CD4-positive, alpha-beta T cell treated with Interferon alpha-2 for 1 hour (primary cell): ENCODE measurements around the gene YJEFN3.

ENCODE experiments used
- DNase-seq, 2 donors: peaks; one replicate each; pipeline ENCODE4 v3.0.0-alpha.2; 2020 to 2022

Gene YJEFN3

DNA sequence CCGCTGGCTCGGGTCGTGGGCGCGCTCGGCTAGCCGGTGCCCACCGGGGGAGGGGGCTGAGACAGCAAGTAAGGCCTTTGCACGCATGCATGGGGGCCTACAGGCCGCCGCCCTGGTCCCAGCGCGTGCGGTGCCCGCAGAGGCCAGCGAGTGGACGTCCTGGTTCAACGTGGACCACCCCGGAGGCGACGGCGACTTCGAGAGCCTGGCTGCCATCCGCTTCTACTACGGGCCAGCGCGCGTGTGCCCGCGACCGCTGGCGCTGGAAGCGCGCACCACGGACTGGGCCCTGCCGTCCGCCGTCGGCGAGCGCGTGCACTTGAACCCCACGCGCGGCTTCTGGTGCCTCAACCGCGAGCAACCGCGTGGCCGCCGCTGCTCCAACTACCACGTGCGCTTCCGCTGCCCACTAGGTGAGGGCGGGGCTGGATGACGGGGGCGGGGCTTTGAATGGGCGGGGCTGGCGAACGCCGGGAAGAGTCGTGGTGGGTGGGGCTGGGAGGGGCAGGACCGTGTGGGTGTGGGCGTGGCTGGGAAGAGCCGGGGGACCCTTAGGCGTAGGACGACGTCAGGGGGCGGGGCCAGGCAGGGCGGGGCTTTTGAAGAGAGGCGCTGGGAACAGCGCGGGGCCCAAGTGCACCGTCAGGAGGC lies 11.5 kb downstream of the YJEFN3 start:
- peak; percentile 80 to 83 for DNase-seq

DNA sequence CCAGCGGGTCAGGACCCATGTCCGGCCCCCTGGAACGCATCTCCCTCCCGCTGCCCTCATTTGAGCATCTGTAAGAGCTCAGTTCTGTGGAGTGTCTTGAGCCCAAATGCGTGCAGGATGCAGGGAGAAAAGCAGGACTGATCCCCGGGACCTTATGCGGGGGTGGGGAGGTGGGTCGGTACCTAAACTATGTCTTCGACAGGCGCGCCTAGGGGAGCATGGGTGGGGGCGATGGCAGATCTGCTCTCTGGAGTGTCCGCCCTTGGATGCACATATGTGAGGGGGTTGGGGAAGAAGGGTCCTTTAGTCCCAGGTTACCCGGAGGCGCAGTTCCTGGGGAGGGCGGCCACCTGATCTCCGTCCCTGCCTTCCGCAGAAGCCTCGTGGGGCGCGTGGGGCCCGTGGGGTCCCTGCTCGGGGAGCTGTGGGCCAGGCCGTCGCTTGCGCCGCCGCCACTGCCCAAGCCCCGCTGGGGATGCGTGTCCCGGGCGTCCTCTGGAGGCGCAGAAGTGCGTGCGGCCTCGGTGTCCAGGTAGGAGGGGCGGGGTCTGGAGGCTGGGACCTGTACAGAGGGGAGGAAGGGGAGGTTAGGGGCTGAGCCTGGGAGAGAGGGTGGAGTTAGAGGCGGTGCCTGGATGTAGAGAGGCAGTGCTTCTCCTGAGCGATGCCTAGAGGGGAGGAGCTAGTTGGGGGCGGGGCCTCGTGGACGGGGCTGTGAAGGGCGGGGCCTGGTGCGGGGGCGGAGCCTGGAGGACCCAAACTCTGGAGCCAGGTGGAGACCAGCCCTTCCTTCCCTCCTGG lies 12.2 kb downstream of the YJEFN3 start:
- peak; percentile 80 to 86 for DNase-seq

- DNase-seq: no peak
Observed at GRCh38 chr19:19541616-19542015, 12.9 kb downstream of the YJEFN3 start.

GRCh38 chr19:19542507-19542906 lies 13.8 kb downstream of the YJEFN3 start:
- no peak for DNase-seq

- DNase-seq: no peak
Observed at GRCh38 chr19:19543101-19543500, 14.4 kb downstream of the YJEFN3 start.

DNA sequence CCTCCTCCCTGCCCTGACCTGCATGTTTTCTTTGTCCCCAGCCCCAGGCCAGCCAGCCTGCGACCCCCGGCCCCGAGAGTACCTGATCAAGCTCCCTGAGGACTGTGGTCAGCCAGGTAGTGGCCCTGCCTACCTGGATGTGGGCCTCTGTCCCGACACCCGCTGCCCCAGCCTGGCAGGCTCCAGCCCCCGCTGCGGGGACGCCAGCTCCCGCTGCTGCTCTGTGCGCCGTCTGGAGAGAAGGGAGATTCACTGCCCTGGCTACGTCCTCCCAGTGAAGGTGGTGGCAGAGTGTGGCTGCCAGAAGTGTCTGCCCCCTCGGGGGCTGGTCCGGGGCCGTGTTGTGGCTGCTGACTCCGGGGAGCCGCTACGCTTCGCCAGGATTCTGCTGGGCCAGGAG lies 14.9 kb downstream of the YJEFN3 start:
- no peak for DNase-seq

DNA sequence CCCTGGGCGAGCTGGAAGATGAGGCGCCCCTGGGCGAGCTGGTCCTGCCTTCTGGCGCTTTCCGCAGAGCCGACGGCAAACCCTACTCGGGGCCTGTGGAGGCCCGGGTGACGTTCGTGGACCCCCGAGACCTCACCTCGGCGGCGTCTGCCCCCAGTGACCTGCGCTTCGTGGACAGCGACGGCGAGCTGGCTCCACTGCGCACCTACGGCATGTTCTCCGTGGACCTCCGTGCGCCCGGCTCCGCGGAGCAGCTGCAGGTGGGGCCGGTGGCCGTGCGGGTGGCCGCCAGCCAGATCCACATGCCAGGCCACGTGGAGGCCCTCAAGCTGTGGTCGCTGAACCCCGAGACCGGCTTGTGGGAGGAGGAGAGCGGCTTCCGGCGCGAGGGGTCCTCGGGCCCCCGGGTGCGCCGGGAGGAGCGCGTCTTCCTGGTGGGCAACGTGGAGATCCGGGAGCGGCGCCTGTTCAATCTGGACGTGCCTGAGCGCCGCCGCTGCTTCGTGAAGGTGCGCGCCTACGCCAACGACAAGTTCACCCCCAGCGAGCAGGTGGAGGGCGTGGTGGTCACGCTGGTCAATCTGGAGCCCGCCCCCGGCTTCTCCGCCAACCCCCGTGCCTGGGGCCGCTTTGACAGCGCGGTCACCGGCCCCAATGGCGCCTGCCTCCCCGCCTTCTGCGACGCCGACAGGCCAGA lies 15.7 kb downstream of the YJEFN3 start:
- no peak for DNase-seq

GRCh38 chr19:19544954-19545591 lies 16.4 kb downstream of the YJEFN3 start:
- DNase-seq: no peak

- no peak for DNase-seq
Observed at GRCh38 chr19:19545707-19546106, 17.0 kb downstream of the YJEFN3 start.

- DNase-seq: no peak
Observed at GRCh38 chr19:19546751-19547162, 18.0 kb downstream of the YJEFN3 start.

GRCh38 chr19:19547674-19548336 lies 19.1 kb downstream of the YJEFN3 start:
- no peak for DNase-seq

DNA sequence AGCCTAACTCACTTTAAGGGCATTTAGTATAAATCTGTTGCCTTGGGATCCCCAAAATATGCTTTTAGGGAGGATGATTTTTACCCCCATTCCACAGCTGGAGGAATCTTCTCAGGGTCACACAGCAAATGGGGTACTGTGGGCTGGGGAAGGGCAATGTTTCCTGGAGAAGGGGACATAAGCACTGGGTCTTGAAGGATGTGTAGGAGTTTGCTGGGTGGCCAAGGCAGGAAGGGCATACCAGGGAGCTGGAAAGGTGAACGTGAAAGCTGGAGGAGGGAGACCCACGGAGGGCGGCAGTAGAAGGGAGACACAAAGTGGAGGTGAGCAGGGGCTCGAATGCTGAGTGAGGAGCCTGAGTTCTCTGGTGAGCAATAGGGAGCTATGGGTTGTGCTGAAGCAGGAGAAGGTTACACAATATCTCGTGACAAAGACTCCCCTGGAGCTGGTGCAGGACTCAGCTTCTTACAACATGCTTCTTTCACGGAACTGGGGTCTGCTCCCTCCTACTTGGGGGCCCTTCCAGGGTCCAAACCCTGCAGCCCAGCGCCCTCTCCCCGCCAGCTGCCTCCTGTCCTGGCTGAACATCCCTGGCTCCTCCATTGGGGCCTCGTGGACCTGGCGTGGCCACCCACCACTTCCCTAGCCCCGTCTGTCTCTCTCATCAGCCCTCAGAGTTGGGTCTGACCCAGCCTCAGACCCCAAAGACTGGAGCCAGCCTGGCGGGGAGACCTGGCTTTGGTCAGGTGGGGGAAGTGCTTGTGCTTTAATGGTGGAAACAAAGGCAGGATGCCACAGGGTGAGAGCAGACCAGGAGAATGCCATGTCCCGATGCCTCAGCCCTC lies 20.4 kb downstream of the YJEFN3 start:
- DNase-seq: no peak

DNA sequence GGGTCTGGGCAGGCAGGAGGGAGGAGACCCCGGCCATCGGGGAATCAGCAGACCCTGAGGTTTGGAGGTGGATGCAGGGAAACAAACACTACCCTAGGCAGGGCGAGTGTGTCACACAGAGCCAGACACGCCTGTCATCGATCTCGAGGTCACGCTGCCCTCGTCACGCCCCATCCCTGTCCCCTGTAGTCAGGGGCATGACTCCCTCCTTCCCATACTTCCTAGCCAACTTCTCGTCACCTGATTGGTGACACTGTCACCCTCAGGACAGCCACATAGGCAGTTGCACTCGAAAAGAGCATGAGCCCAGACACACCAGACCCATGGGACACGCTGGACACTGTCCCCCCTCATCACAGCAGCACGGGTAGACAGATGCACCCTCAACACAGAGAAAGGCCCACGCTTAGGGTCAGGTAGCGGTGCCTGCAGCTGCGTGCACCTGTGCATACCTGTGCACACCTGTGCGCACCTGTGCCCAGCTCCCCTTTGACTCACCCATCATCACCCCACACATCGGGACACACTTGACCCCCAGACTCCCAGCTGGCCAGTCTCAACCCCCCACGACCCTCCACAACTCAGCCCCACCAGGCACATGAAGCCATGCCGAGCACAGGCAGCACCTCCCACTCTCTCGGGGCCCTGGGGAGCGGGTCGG lies 21.2 kb downstream of the YJEFN3 start:
- DNase-seq: no peak

- no peak for DNase-seq
Observed at GRCh38 chr19:19550485-19550929, 21.8 kb downstream of the YJEFN3 start.

DNA sequence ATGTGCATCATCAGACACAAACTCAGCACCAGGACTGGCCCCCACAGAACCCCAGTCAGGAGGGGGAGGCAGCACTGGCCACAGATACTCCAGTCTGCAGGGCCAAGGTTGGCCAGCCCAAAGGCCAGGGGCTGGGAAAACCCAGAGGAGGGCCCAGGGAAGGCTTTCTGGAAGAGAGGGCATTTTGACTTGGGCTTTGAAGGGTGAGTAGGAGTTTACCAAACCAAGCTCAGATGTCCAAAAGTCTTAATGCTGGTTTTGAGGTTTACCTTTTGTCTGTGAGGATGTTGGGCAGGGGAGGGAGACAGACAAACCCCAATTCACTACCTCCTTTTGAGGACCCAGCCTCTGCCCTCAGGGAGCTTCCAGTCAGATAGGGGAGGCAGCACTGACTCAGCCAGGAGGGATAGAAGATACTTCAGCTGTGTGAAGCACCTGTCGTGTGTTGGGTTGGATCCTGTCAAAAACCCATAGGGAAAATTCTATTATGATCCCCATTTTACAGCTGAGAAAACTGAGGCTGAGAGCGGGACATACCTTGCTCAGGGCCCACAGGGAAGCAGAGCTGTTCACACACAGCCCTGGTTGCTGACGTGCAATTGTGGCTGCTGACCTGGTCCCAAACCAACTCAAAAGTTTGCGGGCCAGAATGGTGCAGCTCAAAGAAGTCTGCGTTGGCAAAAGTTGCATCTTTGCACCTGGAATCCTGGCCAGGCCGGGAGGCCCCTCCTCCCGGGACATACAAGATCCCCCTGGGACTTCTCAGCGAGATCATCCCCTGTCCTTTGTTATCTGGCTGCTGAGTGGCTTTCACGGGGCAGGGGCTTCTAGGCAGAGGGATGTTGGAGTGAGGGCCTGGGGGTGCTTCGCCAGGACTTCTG lies 22.5 kb downstream of the YJEFN3 start:
- no peak for DNase-seq

DNA sequence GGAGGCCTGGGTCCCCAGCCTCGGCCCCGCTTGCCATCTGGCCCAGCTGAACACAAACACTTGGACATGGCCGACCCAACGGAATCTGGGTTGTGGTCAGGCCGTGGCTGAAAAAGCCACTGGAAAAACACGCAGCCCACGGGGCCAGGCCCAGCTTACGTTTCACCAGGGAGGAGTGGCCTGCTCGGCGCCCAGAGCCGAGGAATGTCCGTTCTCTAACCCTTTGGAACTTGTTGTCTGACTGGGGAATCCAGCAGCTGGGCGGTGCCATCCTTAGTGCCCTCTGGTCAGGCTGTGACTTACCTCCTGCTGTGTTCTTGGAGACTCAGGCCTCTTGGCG lies 23.1 kb downstream of the YJEFN3 start:
- no peak for DNase-seq

DNA sequence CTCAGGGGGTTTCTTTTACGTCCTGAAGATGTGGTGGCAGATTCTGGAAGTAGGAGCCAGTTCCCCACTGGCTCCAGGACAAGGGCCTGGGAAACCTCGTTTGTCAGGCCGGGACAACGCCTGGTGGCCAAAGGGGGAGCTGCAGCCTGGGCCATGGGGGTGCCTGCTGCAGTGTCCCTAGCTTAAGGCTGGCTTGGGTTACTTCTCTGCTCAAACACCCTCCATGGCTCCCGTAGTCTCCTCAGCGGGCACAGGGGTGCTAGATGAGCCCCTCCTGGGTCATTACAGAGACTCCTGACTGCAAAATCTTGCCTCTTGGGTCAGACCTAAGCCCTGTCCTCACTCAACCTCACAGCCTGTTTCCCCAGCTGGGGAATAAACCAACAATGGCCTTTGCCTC lies 24.1 kb downstream of the YJEFN3 start:
- DNase-seq: peak in 1 of 2 donors; percentile 35

DNA sequence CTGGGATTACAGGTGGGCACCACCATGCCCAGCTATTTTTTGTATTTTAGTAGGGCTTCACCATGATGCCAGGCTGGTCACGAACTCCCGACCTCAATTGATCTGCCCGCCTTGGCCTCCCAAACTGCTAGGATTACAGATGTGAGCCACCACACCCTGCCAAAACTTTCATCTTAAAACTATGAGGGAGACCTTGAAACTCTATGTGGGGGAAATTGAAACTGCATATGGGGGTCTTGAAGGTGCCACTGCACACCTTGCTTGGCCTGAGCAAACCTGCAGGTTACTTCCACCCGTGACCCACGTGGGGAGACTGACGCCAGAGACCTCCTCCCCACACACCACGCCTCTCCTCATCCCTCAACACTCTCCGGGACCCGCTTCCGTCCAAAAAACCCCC lies 25.0 kb downstream of the YJEFN3 start:
- DNase-seq: no peak

DNA sequence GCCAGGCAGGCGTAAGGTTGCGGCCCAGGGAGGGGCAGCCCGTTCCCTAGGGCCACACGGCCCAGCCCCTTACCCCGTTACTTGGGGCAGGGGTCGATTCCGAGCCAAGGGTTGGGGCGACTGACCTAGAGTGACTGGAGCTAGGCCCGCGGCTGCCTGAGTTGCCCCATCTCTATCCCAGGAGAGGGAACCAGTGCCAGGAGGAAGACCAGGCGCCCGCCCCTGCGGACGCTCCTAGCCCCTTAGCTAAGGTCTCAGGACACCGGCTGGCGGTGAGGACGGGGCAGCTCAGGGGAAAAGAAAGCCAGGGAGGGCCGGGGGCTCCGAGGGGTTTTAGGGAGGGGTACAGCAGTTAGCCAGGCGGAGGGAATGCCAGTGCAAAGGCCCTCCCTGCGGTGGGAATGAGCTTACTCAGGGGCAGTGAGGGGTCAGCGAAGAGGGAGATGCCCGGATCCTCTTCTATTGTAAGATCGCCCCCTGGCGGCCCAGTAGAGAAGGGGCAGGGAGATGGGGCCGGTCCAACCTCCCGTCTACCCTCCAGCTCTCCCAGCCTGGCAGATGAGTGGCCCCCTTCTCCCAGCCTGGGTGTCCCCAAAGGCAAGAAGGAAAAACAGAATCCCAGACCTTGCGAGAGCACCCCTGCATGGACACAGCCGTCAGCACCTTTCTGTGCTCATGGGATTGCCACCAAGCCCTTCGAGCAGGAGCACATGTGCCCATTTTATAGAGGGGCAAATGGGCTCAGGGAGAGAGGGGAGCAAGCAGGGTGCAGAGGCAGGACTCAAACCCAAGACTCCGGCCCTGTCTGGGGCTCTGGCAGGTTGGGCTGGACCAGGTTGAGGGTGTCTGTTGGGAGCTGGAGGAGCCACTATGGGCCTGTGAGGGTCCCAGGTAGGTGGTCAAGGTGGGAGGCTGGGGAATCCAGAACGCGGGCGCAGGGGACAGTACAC lies 25.6 kb downstream of the YJEFN3 start:
- DNase-seq: peak; percentile 48 to 64
